NB4 (cell line): ENCODE results near the gene PLAAT2.

Experiments used
- POLR2A ChIP-seq: IDR thresholded peaks from 2 replicates; pipeline ENCODE4 v1.6.1; 2011; ENCODE audit warnings: mild to moderate bottlenecking; ENCODE audit not compliant: insufficient read length; ENCODE audit errors: extremely low read depth
- TF ChIP-seq, protein P1 (sequence below): IDR thresholded peaks from one replicate; pipeline ENCODE4 v1.5.1; 2012; ENCODE audit warnings: low read depth, low read length

DNA sequence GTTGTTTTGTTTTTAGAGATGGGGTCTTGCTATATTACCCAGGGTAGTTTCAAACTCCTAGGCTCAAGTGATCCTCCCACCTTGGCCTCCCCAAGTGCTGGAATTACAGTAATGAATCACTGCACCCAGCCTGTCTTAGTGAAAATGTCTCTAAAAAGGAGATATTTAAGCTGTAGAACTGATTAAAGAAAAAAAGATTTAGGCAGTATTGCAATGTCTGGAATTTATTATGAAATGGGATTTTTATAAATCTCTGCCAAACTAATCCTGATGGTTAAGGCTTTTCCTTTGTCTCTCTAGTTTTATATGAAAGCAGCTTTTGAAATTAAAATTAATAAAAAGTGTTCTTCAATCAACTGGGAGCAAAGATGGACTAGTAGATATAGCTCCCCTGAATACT lies 49.0 kb upstream of the PLAAT2 start:
- TF ChIP-seq, protein P1, sequence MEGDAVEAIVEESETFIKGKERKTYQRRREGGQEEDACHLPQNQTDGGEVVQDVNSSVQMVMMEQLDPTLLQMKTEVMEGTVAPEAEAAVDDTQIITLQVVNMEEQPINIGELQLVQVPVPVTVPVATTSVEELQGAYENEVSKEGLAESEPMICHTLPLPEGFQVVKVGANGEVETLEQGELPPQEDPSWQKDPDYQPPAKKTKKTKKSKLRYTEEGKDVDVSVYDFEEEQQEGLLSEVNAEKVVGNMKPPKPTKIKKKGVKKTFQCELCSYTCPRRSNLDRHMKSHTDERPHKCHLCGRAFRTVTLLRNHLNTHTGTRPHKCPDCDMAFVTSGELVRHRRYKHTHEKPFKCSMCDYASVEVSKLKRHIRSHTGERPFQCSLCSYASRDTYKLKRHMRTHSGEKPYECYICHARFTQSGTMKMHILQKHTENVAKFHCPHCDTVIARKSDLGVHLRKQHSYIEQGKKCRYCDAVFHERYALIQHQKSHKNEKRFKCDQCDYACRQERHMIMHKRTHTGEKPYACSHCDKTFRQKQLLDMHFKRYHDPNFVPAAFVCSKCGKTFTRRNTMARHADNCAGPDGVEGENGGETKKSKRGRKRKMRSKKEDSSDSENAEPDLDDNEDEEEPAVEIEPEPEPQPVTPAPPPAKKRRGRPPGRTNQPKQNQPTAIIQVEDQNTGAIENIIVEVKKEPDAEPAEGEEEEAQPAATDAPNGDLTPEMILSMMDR, result no peak
- no peak for TF ChIP-seq POLR2A
